Measurements from ENCODE around the gene ARHGEF16. TPM values are rescaled to one million over a fixed set of nuclear protein-coding genes. Genes with fewer than 3 reads are reported as not detected.

ARHGEF16 gene
- total RNA-seq, 1 experiment from 2014 or later = 25.1 TPM

- no peaks in the 10 kb centered on the region for H3K36me3 ChIP-seq (ENCODE audit: low read depth)
- peaks cover 22% of the 10 kb centered on the region for H3K4me1 ChIP-seq (replicated peaks; ENCODE audit: insufficient read depth)
- peak overlapping the region; percentile 70 for H3K27ac ChIP-seq
- intact Hi-C loops (cut with micrococcal nuclease; ENCODE audit: unreplicated experiment) = loop anchor here (2.0 kb wide), 2 partner anchors 21 to 29 kb away; no protein-coding TSS in a partner anchor
- no peaks in the 10 kb centered on the region for H3K27me3 ChIP-seq (ENCODE audit: insufficient read depth, low read depth)
- H3K9me3 ChIP-seq (ENCODE audit: insufficient read depth, low read depth) = no peaks in the 10 kb centered on the region
- CTCF ChIA-PET = interaction anchor here (0.6 to 1.4 kb wide), 3 partner anchors 29 to 195 kb away, joined by 3 to 7 read pairs (median 6); no protein-coding TSS in a partner anchor
- TF ChIP-seq CTCF (conservative IDR thresholded peaks at IDR 0.05) (no peak), EZH2 (IDR thresholded peaks at IDR 0.05; ENCODE audit: low read depth) (no peak)
- peak in 1 of 2 experiments; percentile 67 for DNase-seq
- H2AFZ ChIP-seq = no peak overlapping the region
- POLR2A ChIA-PET (ENCODE audit: unreplicated experiment) = interaction anchor here (0.5 to 0.7 kb wide), 3 partner anchors 22 to 61 kb away, joined by 3 to 4 read pairs (median 3); no protein-coding TSS in a partner anchor
- no TSS peak for BruUV-seq (replicated peaks)
- 0 out of 2 replicates have a peak, but pooled peaks cover 4% of the 10 kb centered on the region for H4K20me1 ChIP-seq (ENCODE audit: insufficient read depth)
- no peaks in the 10 kb centered on the region for H3K9me2 ChIP-seq (ENCODE audit: insufficient read depth)
- H3F3A ChIP-seq (ENCODE audit: insufficient read depth, low read depth) = peaks cover 37% of the 10 kb centered on the region; the same call in 1 of the 2 replicates
- H3K79me2 ChIP-seq (ENCODE audit: low read depth) = no peaks in the 10 kb centered on the region
- H3K4me3 ChIP-seq = no peak overlapping the region
- peak overlapping the region; percentile 63 for H3K4me2 ChIP-seq
These were observed 27.4 kb downstream of the ARHGEF16 start for GRCh38 chr1:3481836-3482375.

- Histone ChIP-seq H4K20me1 (ENCODE audit: insufficient read depth) (0 out of 2 replicates have a peak, but pooled peaks cover 4% of the 10 kb centered on the region), H3F3A (ENCODE audit: insufficient read depth, low read depth) (peaks cover 39% of the 10 kb centered on the region; the same call in 1 of the 2 replicates), H3K27me3 (ENCODE audit: insufficient read depth, low read depth) (no peaks in the 10 kb centered on the region), H3K4me1 (replicated peaks; ENCODE audit: insufficient read depth) (peaks cover 22% of the 10 kb centered on the region), H3K36me3 (ENCODE audit: low read depth) (no peaks in the 10 kb centered on the region), H3K27ac (peak overlapping the region; percentile 70), H3K4me3 (no peak overlapping the region), H2AFZ (no peak overlapping the region), H3K9me3 (ENCODE audit: insufficient read depth, low read depth) (no peaks in the 10 kb centered on the region), H3K9me2 (ENCODE audit: insufficient read depth) (no peaks in the 10 kb centered on the region), H3K4me2 (peak overlapping the region; percentile 63), H3K79me2 (ENCODE audit: low read depth) (no peaks in the 10 kb centered on the region)
- POLR2A ChIA-PET (ENCODE audit: unreplicated experiment) = interaction anchor here (0.7 kb wide), 1 partner anchor 60 kb away, joined by 3 read pairs; no protein-coding TSS in a partner anchor
- CTCF ChIA-PET = interaction anchor here (0.6 to 1.4 kb wide), 3 partner anchors 29 to 194 kb away, joined by 3 to 7 read pairs (median 6); no protein-coding TSS in a partner anchor
- no TSS peak for BruUV-seq (replicated peaks)
- DNase-seq = peak; percentile 82 to 90
- intact Hi-C loops (cut with micrococcal nuclease; ENCODE audit: unreplicated experiment) = loop anchor here (2.0 kb wide), 2 partner anchors 22 to 30 kb away; no protein-coding TSS in a partner anchor
- TF ChIP-seq EZH2 (IDR thresholded peaks at IDR 0.05; ENCODE audit: low read depth) = no peak
- peak; percentile 54 for TF ChIP-seq CTCF (conservative IDR thresholded peaks at IDR 0.05)
These were observed 27.9 kb downstream of the ARHGEF16 start for GRCh38 chr1:3482378-3482849.

DNA sequence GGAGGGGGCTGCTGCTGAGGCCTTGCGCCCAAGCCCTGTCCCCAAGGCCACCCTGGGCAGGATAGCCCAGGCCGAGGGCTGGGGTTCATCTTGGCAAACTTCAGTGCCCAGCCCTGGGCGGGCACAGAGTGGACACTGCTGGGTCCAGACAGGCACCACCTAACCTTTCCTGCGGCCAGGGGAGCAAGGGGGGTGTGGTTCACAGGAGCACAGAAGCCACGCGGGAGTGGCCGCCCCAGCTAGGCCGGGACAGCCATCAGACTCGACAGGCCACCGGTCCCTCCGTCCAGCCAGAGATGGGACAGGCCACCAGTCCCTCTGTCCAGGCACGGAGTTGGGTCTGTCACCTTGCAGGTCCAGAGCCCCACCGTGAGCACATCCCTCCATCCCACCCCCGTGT is 28.9 kb downstream of the ARHGEF16 start:
- H3K27ac ChIP-seq = no peak overlapping the region
- TF ChIP-seq CTCF (conservative IDR thresholded peaks at IDR 0.05) = no peak
- no peaks in the 10 kb centered on the region for H3K9me2 ChIP-seq (ENCODE audit: insufficient read depth)
- peaks cover 45% of the 10 kb centered on the region; the same call in 1 of the 2 replicates for H3F3A ChIP-seq (ENCODE audit: insufficient read depth, low read depth)
- H3K4me2 ChIP-seq = 0 out of 2 replicates have a peak overlapping the region, but pooled peaks have one; percentile 63
- intact Hi-C loops (cut with micrococcal nuclease; ENCODE audit: unreplicated experiment) = loop anchor here (2.0 kb wide), 2 partner anchors 23 to 31 kb away; no protein-coding TSS in a partner anchor
- H3K79me2 ChIP-seq (ENCODE audit: low read depth) = no peaks in the 10 kb centered on the region
- DNase-seq = no peak
- H3K4me3 ChIP-seq = no peak overlapping the region
- H3K36me3 ChIP-seq (ENCODE audit: low read depth) = no peaks in the 10 kb centered on the region
- H3K9me3 ChIP-seq (ENCODE audit: insufficient read depth, low read depth) = no peaks in the 10 kb centered on the region
- no TSS peak for BruUV-seq (replicated peaks)
- peaks cover 22% of the 10 kb centered on the region for H3K4me1 ChIP-seq (replicated peaks; ENCODE audit: insufficient read depth)
- ChIA-PET CTCF (no interaction called here), POLR2A (ENCODE audit: unreplicated experiment) (no interaction called here)
- 0 out of 2 replicates have a peak, but pooled peaks cover 4% of the 10 kb centered on the region for H4K20me1 ChIP-seq (ENCODE audit: insufficient read depth)
- H3K27me3 ChIP-seq (ENCODE audit: insufficient read depth, low read depth) = no peaks in the 10 kb centered on the region
- no peak overlapping the region for H2AFZ ChIP-seq

Measured in PC-9 (cell line).